Fibroblast of lung (primary cell): ENCODE measurements around the gene UBE2L3. TPM values are rescaled to one million over a fixed set of nuclear protein-coding genes. Genes with fewer than 3 reads are reported as not detected.
A peak's percentile ranks its signal among the peaks of the same experiment; 100 is the strongest.

Experiments used
- DNase-seq, 2 donors: peaks; one replicate each; pipeline versions ENCODE4 v3.0.0 to v3.0.0-alpha.2; 2010; ENCODE audit warnings: low read depth in 2 of 2
- H2AFZ ChIP-seq: 2 replicates; pipeline ENCODE4 v1.5.1; 2012; ENCODE audit warnings: low read length, control low read depth, inconsistent platforms
- H3K27ac ChIP-seq: 2 replicates; pipeline ENCODE4 v1.5.1; 2011; ENCODE audit warnings: low read length, control low read depth; ENCODE audit not compliant: insufficient read depth
- H3K27me3 ChIP-seq: 2 replicates; pipeline ENCODE4 v1.5.1; 2011; ENCODE audit warnings: mild to moderate bottlenecking, low read length; ENCODE audit not compliant: control insufficient read depth, insufficient read depth
- H3K36me3 ChIP-seq: 2 replicates; pipeline ENCODE4 v1.5.1; 2011; ENCODE audit warnings: low read length; ENCODE audit not compliant: control insufficient read depth, insufficient read depth
- H3K4me1 ChIP-seq: 2 replicates; pipeline ENCODE4 v1.5.1; 2011; ENCODE audit warnings: low read length; ENCODE audit not compliant: control insufficient read depth, insufficient read depth; ENCODE audit errors: extremely low read depth
- H3K4me2 ChIP-seq: 2 replicates; pipeline ENCODE4 v1.5.1; 2011; ENCODE audit warnings: low read length, control low read depth; ENCODE audit not compliant: insufficient read depth; ENCODE audit errors: extremely low read depth
- H3K4me3 ChIP-seq, 4 experiments: fragments of 200-600 bp in 1 of 4; sonication (generic) in 1 of 4; replicated peaks in 1 of 4; 2 replicates each; pipeline ENCODE4 v1.5.1; 2011 to 2016; ENCODE audit warnings: low read length in 4 of 4, low read depth in 3 of 4, mild to moderate bottlenecking in 3 of 4, control low read depth in 2 of 4, inconsistent platforms in 1 of 4, mixed read lengths in 1 of 4; ENCODE audit not compliant: insufficient read depth in 1 of 4; ENCODE audit errors: control extremely low read depth in 1 of 4
- H3K79me2 ChIP-seq: 2 replicates; pipeline ENCODE4 v1.5.1; 2012; ENCODE audit warnings: mild to moderate bottlenecking, low read length, inconsistent platforms; ENCODE audit not compliant: control insufficient read depth, insufficient read depth
- H3K9ac ChIP-seq: 2 replicates; pipeline ENCODE4 v1.5.1; 2011; ENCODE audit warnings: mild to moderate bottlenecking, low read length, control low read depth; ENCODE audit not compliant: insufficient read depth
- H3K9me3 ChIP-seq: 2 replicates; pipeline ENCODE4 v1.5.1; 2012; ENCODE audit warnings: low read depth, low read length; ENCODE audit not compliant: control insufficient read depth, insufficient read depth
- H4K20me1 ChIP-seq: 2 replicates; pipeline ENCODE4 v1.5.1; 2011; ENCODE audit warnings: low read length; ENCODE audit not compliant: control insufficient read depth, insufficient read depth; ENCODE audit errors: extremely low read depth
- CTCF ChIP-seq, 2 donors: IDR thresholded peaks in 1 of 2; conservative IDR thresholded peaks in 1 of 2; 1 replicate in 1 of 2; 2 replicates in 1 of 2; pipeline ENCODE4 v1.5.1; 2011 to 2012; ENCODE audit warnings: low read length in 2 of 2, control low read depth in 1 of 2, inconsistent platforms in 1 of 2, low read depth in 1 of 2, mild to moderate bottlenecking in 1 of 2
- EZH2 ChIP-seq: IDR thresholded peaks from 2 replicates; pipeline ENCODE4 v1.5.1; 2012; ENCODE audit warnings: low read length, control low read depth, mild to moderate bottlenecking; ENCODE audit errors: missing control alignments
- polyA plus RNA-seq, 2 donors: library from polyadenylated mRNA; depleted of rRNA in 1 of 2; stranded (reverse) in 1 of 2; unstranded in 1 of 2; fragments of >200 nt; gene quantifications; 2 replicates each; pipeline ENCODE4 v1.2.1, GENCODE V29; 2011 to 2012; ENCODE audit warnings: missing spikeins in 1 of 2
- total RNA-seq: library from RNA; depleted of rRNA; stranded (reverse); fragments of >200 nt; gene quantifications from 2 replicates; pipeline ENCODE4 v1.2.1, GENCODE V29; 2014

Gene UBE2L3
- total and polyA plus RNA-seq, 2 donors (not counting 1 experiment from before 2014, with no cell fraction given) = 23.8 to 82.4 TPM

DNA sequence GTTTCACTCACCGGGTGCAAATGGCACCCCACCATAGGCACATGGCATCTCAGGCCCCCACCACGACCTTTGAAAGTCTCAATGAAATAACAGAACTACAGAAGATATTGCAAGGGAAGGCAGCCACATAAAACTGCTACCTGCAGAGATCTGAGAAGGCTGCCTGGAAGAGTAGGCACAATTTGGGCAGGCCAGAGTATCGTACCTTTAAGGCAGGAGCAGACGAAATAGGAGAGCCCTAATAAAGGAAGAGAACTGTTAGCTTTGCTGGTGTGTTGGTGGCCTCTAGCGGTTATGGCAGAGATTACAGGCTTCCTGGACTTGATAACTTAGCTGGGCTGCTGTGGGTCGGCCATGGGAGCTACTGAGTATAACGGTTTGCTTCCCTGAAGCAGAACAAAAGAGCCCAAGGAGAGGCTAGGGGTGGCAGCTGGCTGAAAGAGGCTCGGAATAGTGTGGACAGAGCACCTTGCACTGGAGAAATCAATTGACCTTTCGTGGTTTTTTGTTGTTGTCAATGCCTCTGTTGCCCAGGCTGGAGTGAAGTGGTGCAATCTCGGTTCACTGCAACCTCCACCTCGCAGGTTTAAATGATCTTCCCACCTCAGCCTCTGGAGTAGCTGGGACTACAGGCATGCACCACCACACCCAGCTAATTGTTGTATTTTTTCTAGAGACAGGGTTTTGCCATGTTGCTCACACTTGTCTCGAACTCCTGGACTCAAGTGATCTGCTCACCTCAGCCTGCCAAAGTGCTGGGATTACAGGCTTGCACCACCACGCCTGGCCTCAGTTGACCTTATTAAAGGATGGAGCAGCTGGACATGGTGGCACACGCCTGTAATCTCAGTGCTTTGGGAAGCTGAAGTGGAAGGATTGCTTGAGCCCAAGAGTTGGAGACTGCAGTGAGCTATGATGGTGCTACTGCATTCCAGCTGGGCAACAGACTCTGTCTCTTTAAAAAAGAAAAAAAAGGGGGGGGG is 79.4 kb downstream of the UBE2L3 start:
- H3K4me3 ChIP-seq = no peak overlapping the region
- no peak overlapping the region for H3K27ac ChIP-seq
- H3K36me3 ChIP-seq = peaks cover 12% of the 10 kb centered on the region
- peaks cover 5% of the 10 kb centered on the region for H3K79me2 ChIP-seq
- H3K9me3 ChIP-seq = no peaks in the 10 kb centered on the region
- H4K20me1 ChIP-seq = no peaks in the 10 kb centered on the region
- peak; percentile 55 to 84 for DNase-seq
- H3K27me3 ChIP-seq = no peaks in the 10 kb centered on the region
- peak; percentile 91 to 94 for TF ChIP-seq CTCF (conservative IDR thresholded peaks at IDR 0.05 in 1 of 2, IDR thresholded peaks at IDR 0.05 in 1 of 2; ENCODE audit: low read depth in 1 of 2, low read length in 2 of 2)
- TF ChIP-seq EZH2 = no peak
- no peak overlapping the region for H3K9ac ChIP-seq
- no peak overlapping the region for H3K4me2 ChIP-seq
- H2AFZ ChIP-seq = no peak overlapping the region
- no peaks in the 10 kb centered on the region for H3K4me1 ChIP-seq

GRCh38 chr22:21650280-21650679 is 82.8 kb downstream of the UBE2L3 start:
- DNase-seq = no peak
- Histone ChIP-seq H3K4me1 (peaks cover 6% of the 10 kb centered on the region), H3K27me3 (no peaks in the 10 kb centered on the region), H3K79me2 (peaks cover 3% of the 10 kb centered on the region), H4K20me1 (no peaks in the 10 kb centered on the region), H3K9ac (no peak overlapping the region), H3K36me3 (peaks cover 10% of the 10 kb centered on the region), H2AFZ (no peak overlapping the region), H3K27ac (no peak overlapping the region), H3K4me3 (no peak overlapping the region), H3K9me3 (no peaks in the 10 kb centered on the region), H3K4me2 (no peak overlapping the region)
- TF ChIP-seq EZH2 (no peak), CTCF (conservative IDR thresholded peaks at IDR 0.05 in 1 of 2, IDR thresholded peaks at IDR 0.05 in 1 of 2; ENCODE audit: low read depth in 1 of 2, low read length in 2 of 2) (no peak)

DNA sequence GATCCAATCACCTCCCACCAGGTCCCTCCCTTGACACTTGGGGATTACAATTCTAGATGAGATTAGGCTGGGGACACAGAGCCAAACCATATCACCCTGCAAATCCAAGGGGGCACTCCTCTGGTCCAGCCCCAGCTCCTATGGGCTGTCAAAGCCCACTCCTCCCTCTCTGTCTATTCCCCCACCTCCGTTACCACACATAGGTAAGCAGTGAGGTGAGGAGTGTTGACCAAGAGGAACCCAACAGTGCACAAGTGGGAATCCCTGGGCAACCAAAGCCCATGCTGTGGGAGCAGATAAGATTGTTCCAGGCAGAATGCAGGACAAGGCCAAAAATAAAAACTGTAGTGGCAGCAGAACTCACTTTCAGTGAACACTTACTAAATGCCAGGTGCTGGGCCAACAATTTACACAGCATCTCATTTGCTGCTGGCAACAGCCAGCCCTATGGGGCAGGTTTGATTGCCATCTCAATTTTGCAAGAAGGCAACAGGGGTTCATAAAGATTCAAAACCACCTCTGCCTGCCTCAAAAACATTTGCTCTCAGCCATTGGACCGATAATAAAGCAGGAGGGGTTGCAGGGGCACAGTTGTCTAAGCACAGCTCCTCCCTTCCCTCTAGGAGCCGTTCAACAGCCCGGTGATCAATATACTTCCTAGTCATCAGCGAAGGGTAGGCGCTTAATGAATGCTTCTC is 83.5 kb downstream of the UBE2L3 start:
- H3K36me3 ChIP-seq = peaks cover 10% of the 10 kb centered on the region
- no peak overlapping the region for H3K9ac ChIP-seq
- peaks cover 6% of the 10 kb centered on the region for H3K4me1 ChIP-seq
- H3K27me3 ChIP-seq = no peaks in the 10 kb centered on the region
- peak overlapping the region; percentile 95 for H3K4me2 ChIP-seq
- no peak overlapping the region for H2AFZ ChIP-seq
- H3K27ac ChIP-seq = peak overlapping the region; percentile 65
- peaks cover 3% of the 10 kb centered on the region for H3K79me2 ChIP-seq
- no peaks in the 10 kb centered on the region for H4K20me1 ChIP-seq
- H3K4me3 ChIP-seq = peak overlapping the region; percentile 61 to 78 (median 74)
- H3K9me3 ChIP-seq = no peaks in the 10 kb centered on the region
- no peak for DNase-seq
- TF ChIP-seq CTCF (conservative IDR thresholded peaks at IDR 0.05 in 1 of 2, IDR thresholded peaks at IDR 0.05 in 1 of 2; ENCODE audit: low read depth in 1 of 2, low read length in 2 of 2) (no peak), EZH2 (no peak)
